ENCODE measurements around the gene GATAD2A.

GATAD2A gene

DNA sequence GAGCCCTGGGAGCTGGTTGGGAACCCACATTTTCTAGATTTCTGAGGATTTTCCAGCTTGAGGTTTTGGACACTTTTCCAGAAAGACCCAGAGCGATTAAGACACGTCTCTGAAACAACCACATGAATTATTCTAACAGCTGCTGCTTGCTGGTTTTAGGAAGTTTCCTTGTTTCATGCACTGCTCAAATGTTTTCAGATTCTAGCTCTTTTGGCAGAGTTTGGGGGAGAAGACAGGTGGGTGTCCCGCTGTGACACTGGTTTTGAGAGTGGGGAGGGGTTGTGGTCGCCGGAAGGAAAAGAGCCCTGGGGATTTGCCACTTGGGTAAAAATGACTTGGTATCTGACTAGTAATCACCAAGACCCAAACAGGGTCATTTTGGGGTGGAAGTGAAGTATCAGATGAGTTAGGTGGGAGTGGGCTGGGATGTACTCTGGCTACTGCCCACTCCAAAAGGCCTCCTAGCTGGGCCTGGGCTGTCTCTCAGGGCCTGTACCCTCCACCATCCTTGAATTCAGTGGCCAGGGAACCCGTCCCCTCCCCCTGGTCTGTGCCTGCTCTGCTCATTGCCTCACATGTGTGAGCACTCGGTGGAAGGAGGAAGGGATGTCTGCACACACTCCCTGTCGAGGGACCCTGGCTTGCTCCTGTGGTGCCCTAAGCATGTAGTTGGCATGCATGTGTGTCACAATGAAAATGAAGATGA, 13.2 kb downstream of the GATAD2A start:
- H3K27me3 ChIP-seq (ENCODE audit: insufficient read depth, low read length), result no peaks in the 10 kb centered on the region
- H3K27ac ChIP-seq (ENCODE audit: low read depth, low read length), result no peak overlapping the region
- no peak overlapping the region for H2BK5ac ChIP-seq (ENCODE audit: low read depth, low read length, poor library complexity)
- no peak for DNase-seq
- no peak overlapping the region for H2BK12ac ChIP-seq (ENCODE audit: low read length)
- H3K4me2 ChIP-seq (ENCODE audit: low read length), result no peak overlapping the region
- H3K36me3 ChIP-seq (ENCODE audit: control insufficient read depth in 1 of 2, insufficient read depth in 2 of 2, low read length in 2 of 2), result peaks cover 0 to 5% of the 10 kb centered on the region in 2 experiments
- no peak overlapping the region for H4K91ac ChIP-seq (ENCODE audit: low read depth, low read length)
- no peak overlapping the region for H3K14ac ChIP-seq (ENCODE audit: low read length)
- no peak overlapping the region for H3K23ac ChIP-seq (ENCODE audit: low read length)
- no peaks in the 10 kb centered on the region for H3K4me1 ChIP-seq (ENCODE audit: control insufficient read depth in 1 of 2, insufficient read depth in 2 of 2, low read length in 2 of 2)
- no peak overlapping the region for H2AK5ac ChIP-seq (ENCODE audit: low read length)
- no peak overlapping the region for H3K18ac ChIP-seq (ENCODE audit: low read length)
- no peak overlapping the region for H3K9ac ChIP-seq (ENCODE audit: low read length)
- H2BK120ac ChIP-seq (ENCODE audit: insufficient read depth, low read length, poor library complexity), result no peak overlapping the region
- H2AFZ ChIP-seq (ENCODE audit: insufficient read depth, low read length, poor library complexity), result no peak overlapping the region
- H4K8ac ChIP-seq (ENCODE audit: low read depth, low read length), result no peak overlapping the region
- no CpG with 5 or more reads among the region's 8 CpGs for WGBS (ENCODE audit: extremely low coverage, insufficient coverage, insufficient read length)
- H3K4ac ChIP-seq (ENCODE audit: low read depth, low read length), result peak overlapping the region; percentile 81
- H4K12ac ChIP-seq (ENCODE audit: low read depth, low read length), result no peak overlapping the region
- no peaks in the 10 kb centered on the region for H3K9me3 ChIP-seq (ENCODE audit: insufficient read depth, low read depth, low read length)
- no peak overlapping the region for H3K4me3 ChIP-seq (ENCODE audit: low read depth, low read length)
- H3K79me1 ChIP-seq (ENCODE audit: low read length), result no peaks in the 10 kb centered on the region
- H3K79me2 ChIP-seq (ENCODE audit: control insufficient read depth, insufficient read depth, low read length, poor library complexity), result peaks cover 55% of the 10 kb centered on the region

- Histone ChIP-seq H3K4ac (ENCODE audit: low read depth, low read length) (peak overlapping the region; percentile 29), H4K12ac (ENCODE audit: low read depth, low read length) (no peak overlapping the region), H3K79me2 (ENCODE audit: control insufficient read depth, insufficient read depth, low read length, poor library complexity) (peaks cover 54% of the 10 kb centered on the region), H2AFZ (ENCODE audit: insufficient read depth, low read length, poor library complexity) (no peak overlapping the region), H3K36me3 (ENCODE audit: control insufficient read depth in 1 of 2, insufficient read depth in 2 of 2, low read length in 2 of 2) (peaks cover 0 to 3% of the 10 kb centered on the region in 2 experiments), H4K8ac (ENCODE audit: low read depth, low read length) (no peak overlapping the region), H2BK5ac (ENCODE audit: low read depth, low read length, poor library complexity) (no peak overlapping the region), H3K79me1 (ENCODE audit: low read length) (no peaks in the 10 kb centered on the region), H2BK12ac (ENCODE audit: low read length) (no peak overlapping the region), H3K27me3 (ENCODE audit: insufficient read depth, low read length) (no peaks in the 10 kb centered on the region), H3K27ac (ENCODE audit: low read depth, low read length) (no peak overlapping the region), H2AK5ac (ENCODE audit: low read length) (no peak overlapping the region), H3K4me3 (ENCODE audit: low read depth, low read length) (no peak overlapping the region), H3K18ac (ENCODE audit: low read length) (no peak overlapping the region), H3K9me3 (ENCODE audit: insufficient read depth, low read depth, low read length) (no peaks in the 10 kb centered on the region), H3K14ac (ENCODE audit: low read length) (no peak overlapping the region), H3K4me2 (ENCODE audit: low read length) (no peak overlapping the region), H3K9ac (ENCODE audit: low read length) (no peak overlapping the region), H2BK120ac (ENCODE audit: insufficient read depth, low read length, poor library complexity) (no peak overlapping the region), H3K23ac (ENCODE audit: low read length) (no peak overlapping the region), H3K4me1 (ENCODE audit: control insufficient read depth in 1 of 2, insufficient read depth in 2 of 2, low read length in 2 of 2) (no peaks in the 10 kb centered on the region), H4K91ac (ENCODE audit: low read depth, low read length) (no peak overlapping the region)
- WGBS (ENCODE audit: extremely low coverage, insufficient coverage, insufficient read length), result no CpG with 5 or more reads among the region's 21 CpGs
- DNase-seq, result no peak
Measured at GRCh38 chr19:19420570-19421298, 15.3 kb downstream of the GATAD2A start.

- Histone ChIP-seq H2BK120ac (ENCODE audit: insufficient read depth, low read length, poor library complexity) (no peak overlapping the region), H3K9ac (ENCODE audit: low read length) (no peak overlapping the region), H3K14ac (ENCODE audit: low read length) (no peak overlapping the region), H2BK12ac (ENCODE audit: low read length) (no peak overlapping the region), H3K36me3 (ENCODE audit: control insufficient read depth in 1 of 2, insufficient read depth in 2 of 2, low read length in 2 of 2) (peaks cover 0 to 2% of the 10 kb centered on the region in 2 experiments), H3K18ac (ENCODE audit: low read length) (no peak overlapping the region), H3K79me2 (ENCODE audit: control insufficient read depth, insufficient read depth, low read length, poor library complexity) (peaks cover 50% of the 10 kb centered on the region), H3K27ac (ENCODE audit: low read depth, low read length) (no peak overlapping the region), H2BK5ac (ENCODE audit: low read depth, low read length, poor library complexity) (no peak overlapping the region), H3K9me3 (ENCODE audit: insufficient read depth, low read depth, low read length) (no peaks in the 10 kb centered on the region), H3K27me3 (ENCODE audit: insufficient read depth, low read length) (no peaks in the 10 kb centered on the region), H3K4ac (ENCODE audit: low read depth, low read length) (peak overlapping the region; percentile 29), H2AK5ac (ENCODE audit: low read length) (no peak overlapping the region), H2AFZ (ENCODE audit: insufficient read depth, low read length, poor library complexity) (no peak overlapping the region), H3K4me1 (ENCODE audit: control insufficient read depth in 1 of 2, insufficient read depth in 2 of 2, low read length in 2 of 2) (no peaks in the 10 kb centered on the region), H3K23ac (ENCODE audit: low read length) (no peak overlapping the region), H3K4me3 (ENCODE audit: low read depth, low read length) (no peak overlapping the region), H4K91ac (ENCODE audit: low read depth, low read length) (no peak overlapping the region), H4K8ac (ENCODE audit: low read depth, low read length) (no peak overlapping the region), H3K4me2 (ENCODE audit: low read length) (no peak overlapping the region), H4K12ac (ENCODE audit: low read depth, low read length) (no peak overlapping the region), H3K79me1 (ENCODE audit: low read length) (no peaks in the 10 kb centered on the region)
- no CpG with 5 or more reads among the region's 9 CpGs for WGBS (ENCODE audit: extremely low coverage, insufficient coverage, insufficient read length)
- no peak for DNase-seq
Measured at GRCh38 chr19:19421299-19421696, 15.8 kb downstream of the GATAD2A start.

DNA sequence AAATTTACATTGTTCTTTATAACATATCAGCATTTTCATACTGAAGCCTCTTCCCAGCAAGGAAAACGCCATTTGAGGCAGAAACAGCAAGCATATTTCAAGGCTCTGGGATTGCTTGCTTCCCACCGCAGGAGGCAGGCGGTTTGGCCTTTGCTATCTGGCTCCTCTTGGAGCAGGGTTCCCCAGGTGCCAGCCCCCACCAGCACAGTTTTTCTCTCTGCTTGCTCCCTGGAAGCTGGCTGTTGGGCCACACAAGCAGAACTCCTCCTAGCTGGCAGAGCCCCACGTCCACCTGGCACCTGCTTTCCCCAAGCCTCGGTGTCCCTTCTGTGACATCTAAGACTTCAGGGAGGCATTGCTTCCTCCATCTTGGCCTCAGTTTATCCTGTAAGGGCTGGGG, 16.7 kb downstream of the GATAD2A start:
- Histone ChIP-seq H4K91ac (ENCODE audit: low read depth, low read length) (no peak overlapping the region), H3K9me3 (ENCODE audit: insufficient read depth, low read depth, low read length) (no peaks in the 10 kb centered on the region), H3K14ac (ENCODE audit: low read length) (no peak overlapping the region), H3K18ac (ENCODE audit: low read length) (no peak overlapping the region), H3K4me2 (ENCODE audit: low read length) (no peak overlapping the region), H3K9ac (ENCODE audit: low read length) (no peak overlapping the region), H2AK5ac (ENCODE audit: low read length) (no peak overlapping the region), H3K23ac (ENCODE audit: low read length) (no peak overlapping the region), H3K27ac (ENCODE audit: low read depth, low read length) (no peak overlapping the region), H2BK12ac (ENCODE audit: low read length) (no peak overlapping the region), H2BK5ac (ENCODE audit: low read depth, low read length, poor library complexity) (no peak overlapping the region), H3K4me1 (ENCODE audit: control insufficient read depth in 1 of 2, insufficient read depth in 2 of 2, low read length in 2 of 2) (no peaks in the 10 kb centered on the region), H3K4me3 (ENCODE audit: low read depth, low read length) (no peak overlapping the region), H3K79me2 (ENCODE audit: control insufficient read depth, insufficient read depth, low read length, poor library complexity) (peaks cover 49% of the 10 kb centered on the region), H4K8ac (ENCODE audit: low read depth, low read length) (no peak overlapping the region), H2BK120ac (ENCODE audit: insufficient read depth, low read length, poor library complexity) (no peak overlapping the region), H2AFZ (ENCODE audit: insufficient read depth, low read length, poor library complexity) (no peak overlapping the region), H3K36me3 (ENCODE audit: control insufficient read depth in 1 of 2, insufficient read depth in 2 of 2, low read length in 2 of 2) (peaks cover 0 to 4% of the 10 kb centered on the region in 2 experiments), H3K27me3 (ENCODE audit: insufficient read depth, low read length) (no peaks in the 10 kb centered on the region), H4K12ac (ENCODE audit: low read depth, low read length) (no peak overlapping the region), H3K79me1 (ENCODE audit: low read length) (no peaks in the 10 kb centered on the region), H3K4ac (ENCODE audit: low read depth, low read length) (peak overlapping the region; percentile 48)
- no CpG with 5 or more reads among the region's 5 CpGs for WGBS (ENCODE audit: extremely low coverage, insufficient coverage, insufficient read length)
- DNase-seq, result no peak

Data from trophoblast cell (in vitro differentiated cells and primary cell).